H9 (cell line): ENCODE measurements around the gene ZNF296. TPM values are rescaled to one million over a fixed set of nuclear protein-coding genes. Genes with fewer than 3 reads are reported as not detected.

Experiments
- DNase-seq: peaks from one replicate; pipeline ENCODE4 v3.0.0-alpha.2; 2017
- H2AFZ ChIP-seq: one replicate; pipeline ENCODE4 v1.6.1; 2013; ENCODE audit warnings: mild to moderate bottlenecking, low read length, control low read depth, moderate library complexity
- H2AK5ac ChIP-seq: 2 replicates; pipeline ENCODE4 v1.6.1; 2013; ENCODE audit warnings: low read length, control low read depth, mixed read lengths; ENCODE audit not compliant: insufficient read length
- H2BK120ac ChIP-seq: one replicate; pipeline ENCODE4 v1.6.1; 2013; ENCODE audit warnings: low read depth, mild to moderate bottlenecking, low read length, control low read depth, inconsistent platforms; ENCODE audit not compliant: poor library complexity, severe bottlenecking
- H2BK12ac ChIP-seq: 2 replicates; pipeline ENCODE4 v1.6.1; 2013; ENCODE audit warnings: low read length, control low read depth, mixed read lengths, low read depth; ENCODE audit not compliant: insufficient read length
- H2BK15ac ChIP-seq: 2 replicates; pipeline ENCODE4 v1.6.1; 2013; ENCODE audit warnings: low read depth, low read length, control low read depth
- H2BK20ac ChIP-seq: one replicate; pipeline ENCODE4 v1.6.1; 2013; ENCODE audit warnings: low read depth, mild to moderate bottlenecking, low read length, control low read depth, inconsistent platforms; ENCODE audit not compliant: poor library complexity, severe bottlenecking
- H2BK5ac ChIP-seq: 2 replicates; pipeline ENCODE4 v1.6.1; 2013; ENCODE audit warnings: low read length, control low read depth, mixed read lengths; ENCODE audit not compliant: insufficient read length
- H3K14ac ChIP-seq: 2 replicates; pipeline ENCODE4 v1.6.1; 2013; ENCODE audit warnings: low read length, control low read depth; ENCODE audit not compliant: insufficient read depth
- H3K18ac ChIP-seq: 2 replicates; pipeline ENCODE4 v1.6.1; 2013; ENCODE audit warnings: low read depth, mild to moderate bottlenecking, mixed read lengths, low read length, control low read depth; ENCODE audit not compliant: insufficient read length
- H3K23ac ChIP-seq: 2 replicates; pipeline ENCODE4 v1.6.1; 2013; ENCODE audit warnings: low read length, control low read depth, mixed read lengths, low read depth; ENCODE audit not compliant: insufficient read length
- H3K23me2 ChIP-seq: 2 replicates; pipeline ENCODE4 v1.6.1; 2013; ENCODE audit warnings: low read depth, mild to moderate bottlenecking, mixed read lengths, low read length, control low read depth; ENCODE audit not compliant: insufficient read length, poor library complexity, severe bottlenecking
- H3K27ac ChIP-seq: 2 replicates; pipeline ENCODE4 v1.5.1; 2013; ENCODE audit warnings: low read length, control low read depth, mixed read lengths, low read depth; ENCODE audit not compliant: insufficient read length
- H3K27me3 ChIP-seq: 2 replicates; pipeline ENCODE4 v1.6.1; 2013; ENCODE audit warnings: low read length, control low read depth, inconsistent platforms; ENCODE audit not compliant: insufficient read depth
- H3K4ac ChIP-seq: 2 replicates; pipeline ENCODE4 v1.6.1; 2013; ENCODE audit warnings: low read depth, mild to moderate bottlenecking, control low read depth, inconsistent platforms, low read length, moderate library complexity
- H3K4me1 ChIP-seq: 2 replicates; pipeline ENCODE4 v1.6.1; 2013; ENCODE audit warnings: low read length, control low read depth, inconsistent platforms; ENCODE audit not compliant: insufficient read depth
- H3K4me2 ChIP-seq: 2 replicates; pipeline ENCODE4 v1.6.1; 2013; ENCODE audit warnings: low read length, control low read depth, mixed read lengths; ENCODE audit not compliant: insufficient read length, insufficient read depth
- H3K56ac ChIP-seq: 2 replicates; pipeline ENCODE4 v1.6.1; 2013; ENCODE audit warnings: low read depth, mild to moderate bottlenecking, mixed read lengths, low read length, control low read depth; ENCODE audit not compliant: insufficient read length
- H3K79me1 ChIP-seq: 2 replicates; pipeline ENCODE4 v1.6.1; 2013; ENCODE audit warnings: low read depth, mild to moderate bottlenecking, moderate library complexity, low read length, control low read depth, inconsistent platforms; ENCODE audit not compliant: insufficient read depth, poor library complexity, severe bottlenecking
- H3K79me2 ChIP-seq: 2 replicates; pipeline ENCODE4 v1.6.1; 2013; ENCODE audit warnings: low read length, control low read depth, inconsistent platforms; ENCODE audit not compliant: insufficient read depth
- H3K9ac ChIP-seq: 2 replicates; pipeline ENCODE4 v1.6.1; 2013; ENCODE audit warnings: low read length, control low read depth, mixed read lengths; ENCODE audit not compliant: insufficient read length; ENCODE audit errors: extremely low read depth
- H3K9me3 ChIP-seq: one replicate; pipeline ENCODE4 v1.6.1; 2013; ENCODE audit warnings: low read depth, low read length, inconsistent platforms; ENCODE audit not compliant: control insufficient read depth
- H3T11ph ChIP-seq: one replicate; pipeline ENCODE4 v1.6.1; 2013; ENCODE audit warnings: mild to moderate bottlenecking, low read length, control low read depth, inconsistent platforms
- H4K20me1 ChIP-seq: one replicate; pipeline ENCODE4 v1.6.1; 2013; ENCODE audit not compliant: control insufficient read depth, insufficient read length, insufficient read depth
- H4K5ac ChIP-seq: 2 replicates; pipeline ENCODE4 v1.6.1; 2013; ENCODE audit warnings: low read depth, mild to moderate bottlenecking, mixed read lengths, low read length, control low read depth; ENCODE audit not compliant: insufficient read length
- H4K8ac ChIP-seq: replicated peaks from 2 replicates; pipeline ENCODE4 v1.6.1; 2013; ENCODE audit warnings: low read length, control low read depth, mixed read lengths, low read depth; ENCODE audit not compliant: insufficient read length
- H4K91ac ChIP-seq: 2 replicates; pipeline ENCODE4 v1.6.1; 2013; ENCODE audit warnings: low read depth, mild to moderate bottlenecking, moderate library complexity, mixed read lengths, low read length, control low read depth; ENCODE audit not compliant: insufficient read length
- H3K27ac Mint-ChIP-seq, 3 experiments: 2 replicates in 2 of 3; 3 replicates in 1 of 3; pipeline ENCODE4 v1.8.0; 2020 to 2021; ENCODE audit warnings: mixed read lengths in 3 of 3, mild to moderate bottlenecking in 1 of 3, moderate library complexity in 1 of 3
- H3K27me3 Mint-ChIP-seq: 2 replicates; pipeline ENCODE4 v1.8.0; 2021; ENCODE audit warnings: low read depth, mild to moderate bottlenecking, moderate library complexity, mixed read lengths
- H3K36me3 Mint-ChIP-seq, 3 experiments: 2 replicates in 2 of 3; 3 replicates in 1 of 3; pipeline ENCODE4 v1.8.0; 2020 to 2021; ENCODE audit warnings: low read depth in 3 of 3, mixed read lengths in 3 of 3; ENCODE audit not compliant: insufficient read depth in 1 of 3
- H3K4me1 Mint-ChIP-seq, 2 experiments: 2 replicates each; pipeline ENCODE4 v1.8.0; 2020; ENCODE audit warnings: mixed read lengths in 2 of 2
- H3K4me3 Mint-ChIP-seq, 2 experiments: 2 replicates in 1 of 2; 3 replicates in 1 of 2; pipeline ENCODE4 v1.8.0; 2020 to 2021; ENCODE audit warnings: mild to moderate bottlenecking in 2 of 2, mixed read lengths in 2 of 2, moderate library complexity in 1 of 2
- H3K9me3 Mint-ChIP-seq, 2 experiments: 2 replicates in 1 of 2; 3 replicates in 1 of 2; pipeline ENCODE4 v1.8.0; 2020; ENCODE audit warnings: mild to moderate bottlenecking in 2 of 2, mixed read lengths in 2 of 2, moderate library complexity in 1 of 2
- WGBS: extraction: QIAGEN DNeasy Blood & Tissue Kit; methylation state at CpG from one replicate; pipeline ENCODE4 v1.1.7; 2013; ENCODE audit warnings: missing lambda C conversion rate, low lambda C conversion rate, mixed read lengths; ENCODE audit not compliant: insufficient read length; ENCODE audit errors: extremely low coverage; 5-methylcytosine and 5-hydroxymethylcytosine counted together
- total RNA-seq: library from RNA; stranded (reverse); gene quantifications from 2 replicates; pipeline ENCODE4 v1.2.1, GENCODE V29; 2021
- TF ChIP-seq, protein P1 (sequence below): fragments of 200-600 bp; sonication (generic); conservative IDR thresholded peaks from 3 replicates; pipeline ENCODE4 v1.8.0; 2021; ENCODE audit warnings: antibody characterized with exemption, mild to moderate bottlenecking

ZNF296 gene
- total RNA-seq, 1 experiment from 2014 or later: 14.8 TPM

DNA sequence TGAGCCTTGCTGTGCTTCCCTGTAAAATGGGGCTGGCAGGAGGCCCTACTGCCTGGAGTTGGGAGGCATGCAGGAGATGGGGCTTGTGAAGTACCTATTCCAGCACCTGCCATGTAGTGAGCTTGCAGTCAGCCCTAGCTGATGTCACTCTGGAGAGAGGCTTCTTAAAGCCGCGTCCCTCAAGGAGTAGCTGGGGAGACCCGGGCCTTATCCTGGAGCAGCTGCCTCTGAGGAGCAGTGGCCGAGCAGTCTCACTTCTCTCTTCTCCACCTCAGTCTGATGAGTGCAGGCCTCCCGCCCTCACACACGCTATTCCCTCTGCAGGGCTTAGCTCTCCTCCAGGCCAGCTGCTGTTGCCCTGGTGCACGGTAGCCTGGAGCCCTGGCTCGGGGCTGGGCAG, 19.4 kb downstream of the ZNF296 start:
- Histone ChIP-seq H3K9me3 (no peaks in the 10 kb centered on the region), H3K4ac (no peak overlapping the region), H3K27ac (no peak overlapping the region), H3T11ph (no peak overlapping the region), H2BK20ac (no peak overlapping the region), H3K79me2 (no peaks in the 10 kb centered on the region), H3K14ac (no peak overlapping the region), H4K20me1 (no peaks in the 10 kb centered on the region), H2BK5ac (no peak overlapping the region), H2BK12ac (no peak overlapping the region), H2BK120ac (no peak overlapping the region), H4K5ac (no peak overlapping the region), H3K4me2 (no peak overlapping the region), H3K79me1 (no peaks in the 10 kb centered on the region), H4K8ac (no peak overlapping the region), H3K23ac (no peak overlapping the region), H2BK15ac (no peak overlapping the region), H2AK5ac (no peak overlapping the region), H2AFZ (no peak overlapping the region), H3K4me1 (no peaks in the 10 kb centered on the region), H4K91ac (no peak overlapping the region), H3K18ac (no peak overlapping the region), H3K56ac (no peak overlapping the region), H3K23me2 (no peaks in the 10 kb centered on the region), H3K27me3 (no peaks in the 10 kb centered on the region), H3K9ac (no peak overlapping the region)
- H3K9me3 Mint-ChIP-seq: no peaks in the 10 kb centered on the region
- H3K27ac Mint-ChIP-seq: no peak overlapping the region
- DNase-seq: no peak
- H3K36me3 Mint-ChIP-seq: peaks cover 50 to 87% (median 87%) of the 10 kb centered on the region in 3 experiments
- no peaks in the 10 kb centered on the region for H3K27me3 Mint-ChIP-seq
- no peak overlapping the region for H3K4me3 Mint-ChIP-seq
- WGBS: no CpG with 5 or more reads among the region's 8 CpGs
- TF ChIP-seq, protein P1, sequence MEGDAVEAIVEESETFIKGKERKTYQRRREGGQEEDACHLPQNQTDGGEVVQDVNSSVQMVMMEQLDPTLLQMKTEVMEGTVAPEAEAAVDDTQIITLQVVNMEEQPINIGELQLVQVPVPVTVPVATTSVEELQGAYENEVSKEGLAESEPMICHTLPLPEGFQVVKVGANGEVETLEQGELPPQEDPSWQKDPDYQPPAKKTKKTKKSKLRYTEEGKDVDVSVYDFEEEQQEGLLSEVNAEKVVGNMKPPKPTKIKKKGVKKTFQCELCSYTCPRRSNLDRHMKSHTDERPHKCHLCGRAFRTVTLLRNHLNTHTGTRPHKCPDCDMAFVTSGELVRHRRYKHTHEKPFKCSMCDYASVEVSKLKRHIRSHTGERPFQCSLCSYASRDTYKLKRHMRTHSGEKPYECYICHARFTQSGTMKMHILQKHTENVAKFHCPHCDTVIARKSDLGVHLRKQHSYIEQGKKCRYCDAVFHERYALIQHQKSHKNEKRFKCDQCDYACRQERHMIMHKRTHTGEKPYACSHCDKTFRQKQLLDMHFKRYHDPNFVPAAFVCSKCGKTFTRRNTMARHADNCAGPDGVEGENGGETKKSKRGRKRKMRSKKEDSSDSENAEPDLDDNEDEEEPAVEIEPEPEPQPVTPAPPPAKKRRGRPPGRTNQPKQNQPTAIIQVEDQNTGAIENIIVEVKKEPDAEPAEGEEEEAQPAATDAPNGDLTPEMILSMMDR: no peak
- peaks cover 5 to 6% of the 10 kb centered on the region in 2 experiments; a peak in 3 of 4 replicates for H3K4me1 Mint-ChIP-seq
